Esophagus muscularis mucosa (tissue), 4 donors: ENCODE results near the gene TBC1D12. TPM values are rescaled to one million over a fixed set of nuclear protein-coding genes. Genes with fewer than 3 reads are reported as not detected.

Source experiments
- DNase-seq: peaks from one replicate; pipeline ENCODE4 v3.0.0-alpha.2; 2017; ENCODE audit errors: extremely low spot score
- H3K27ac ChIP-seq, 4 donors: fragments of 200-600 bp; sonication (generic); replicated peaks in 1 of 4; 1 replicate in 3 of 4; 2 replicates in 1 of 4; pipeline ENCODE4 v1.5.1; 2016 to 2019; ENCODE audit warnings: mild to moderate bottlenecking in 1 of 4
- H3K27me3 ChIP-seq, 4 donors: fragments of 200-600 bp; sonication (generic); one replicate each; pipeline versions ENCODE4 v1.5.1 to v1.6.0; 2016 to 2019
- H3K36me3 ChIP-seq, 4 donors: fragments of 200-600 bp; sonication (generic); one replicate each; pipeline ENCODE4 v1.5.1; 2016 to 2019
- H3K4me1 ChIP-seq, 4 donors: fragments of 200-600 bp; sonication (generic); one replicate each; pipeline ENCODE4 v1.5.1; 2016 to 2019
- H3K4me3 ChIP-seq, 4 donors: fragments of 200-600 bp; sonication (generic); 1 replicate in 2 of 4; 2 replicates in 2 of 4; pipeline ENCODE4 v1.5.1; 2016 to 2019; ENCODE audit warnings: mild to moderate bottlenecking in 4 of 4, moderate library complexity in 1 of 4
- H3K9me3 ChIP-seq, 4 donors: fragments of 200-600 bp; sonication (generic); 1 replicate in 3 of 4; 2 replicates in 1 of 4; pipeline ENCODE4 v1.5.1; 2016 to 2019
- CTCF ChIP-seq, 3 experiments: fragments of 200-600 bp in 2 of 3; fragments of 450-650 bp in 1 of 3; sonication (generic) in 2 of 3; IDR thresholded peaks; one replicate each; pipeline ENCODE4 v1.5.1; 2017 to 2019; ENCODE audit warnings: antibody characterized with exemption in 3 of 3, mild to moderate bottlenecking in 2 of 3, moderate library complexity in 1 of 3
- EP300 ChIP-seq: sonication (generic); formaldehyde crosslinking; IDR thresholded peaks from one replicate; pipeline ENCODE4 v1.6.1; 2017; ENCODE audit warnings: antibody characterized with exemption
- POLR2A ChIP-seq: fragments of 450-650 bp; IDR thresholded peaks from one replicate; pipeline ENCODE4 v1.6.1; 2017; ENCODE audit warnings: antibody characterized with exemption, moderate library complexity, mild to moderate bottlenecking, low read depth
- POLR2AphosphoS5 ChIP-seq, 2 donors: sonication (generic); formaldehyde crosslinking; IDR thresholded peaks; one replicate each; pipeline ENCODE4 v1.6.1; 2017; ENCODE audit warnings: antibody characterized with exemption in 2 of 2
- WGBS: methylation state at CpG from one replicate; pipeline ENCODE4 v1.1.5; 2018; 5-methylcytosine and 5-hydroxymethylcytosine counted together
- intact Hi-C: fragments of 100-400 bp; cut with DNase I; formaldehyde crosslinking; loops from one replicate; pipeline ENCODE4 v1.15.1; 2023
- total RNA-seq, 4 donors: library from RNA; depleted of rRNA; stranded (reverse); fragments of >200 nt; gene quantifications; one replicate each; pipeline versions ENCODE4 v1.1.0 to v1.2.1, GENCODE V29; 2016

TBC1D12 gene
- total RNA-seq, 4 donors from 2014 or later, result 16.2 to 22.9 (median 17.7) TPM

- Histone ChIP-seq H3K4me1 (no peaks in the 10 kb centered on the region), H3K27ac (no peak overlapping the region), H3K36me3 (no peaks in the 10 kb centered on the region), H3K4me3 (no peak overlapping the region), H3K27me3 (no peaks in the 10 kb centered on the region), H3K9me3 (no peaks in the 10 kb centered on the region)
- intact Hi-C loops, result no loop called here
- no peak for DNase-seq
- WGBS, result 94% methylated on average over 3 of the region's 3 CpGs
- TF ChIP-seq POLR2AphosphoS5 (IDR thresholded peaks at IDR 0.05), result no peak
- TF ChIP-seq EP300, result no peak
- no peak for TF ChIP-seq POLR2A
- TF ChIP-seq CTCF (IDR thresholded peaks at IDR 0.05), result no peak
Observed at GRCh38 chr10:94571528-94571927, 169.2 kb downstream of the TBC1D12 start.

- Histone ChIP-seq H3K4me3 (no peak overlapping the region), H3K36me3 (no peaks in the 10 kb centered on the region), H3K9me3 (no peaks in the 10 kb centered on the region), H3K4me1 (no peaks in the 10 kb centered on the region), H3K27me3 (no peaks in the 10 kb centered on the region), H3K27ac (no peak overlapping the region)
- WGBS, result 83% methylated on average over 4 of the region's 4 CpGs
- intact Hi-C loops, result no loop called here
- no peak for TF ChIP-seq POLR2AphosphoS5 (IDR thresholded peaks at IDR 0.05)
- TF ChIP-seq CTCF (IDR thresholded peaks at IDR 0.05), result no peak
- TF ChIP-seq EP300, result no peak
- TF ChIP-seq POLR2A, result no peak
- DNase-seq, result no peak
Observed at GRCh38 chr10:94578790-94579189, 176.4 kb downstream of the TBC1D12 start.

GRCh38 chr10:94583124-94583523, 180.8 kb downstream of the TBC1D12 start:
- no peaks in the 10 kb centered on the region for H3K36me3 ChIP-seq

More at GRCh38 chr10:94583124-94583523, 180.8 kb downstream of the TBC1D12 start:
- intact Hi-C loops, result no loop called here
- Histone ChIP-seq H3K4me1 (no peaks in the 10 kb centered on the region), H3K27ac (no peak overlapping the region), H3K4me3 (no peak overlapping the region), H3K27me3 (no peaks in the 10 kb centered on the region), H3K9me3 (no peaks in the 10 kb centered on the region)
- DNase-seq, result no peak
- TF ChIP-seq EP300, result no peak
- TF ChIP-seq POLR2A, result no peak

Other genes with a start within 250 kb of the TBC1D12 start
- 10 to 100 TPM; 18.1 to 23.3 (median 20.7) TPM for gene NOC3L, start 39.6 kb upstream of the TBC1D12 start, total RNA-seq
- 1 to 10 TPM; 1.3 to 1.7 (median 1.4) TPM for gene HELLS, start 143.2 kb downstream of the TBC1D12 start, total RNA-seq